CD4-positive, alpha-beta T cell treated with Interleukin-12 subunit alpha and Interleukin-12 subunit beta, for 1 hour (primary cell): Measurements from ENCODE around the gene KDM2B.
A peak's percentile ranks its signal among the peaks of the same experiment; 100 is the strongest.

Source experiments
- DNase-seq: peaks from one replicate; pipeline ENCODE4 v3.0.0-alpha.2; 2020

KDM2B gene

DNA sequence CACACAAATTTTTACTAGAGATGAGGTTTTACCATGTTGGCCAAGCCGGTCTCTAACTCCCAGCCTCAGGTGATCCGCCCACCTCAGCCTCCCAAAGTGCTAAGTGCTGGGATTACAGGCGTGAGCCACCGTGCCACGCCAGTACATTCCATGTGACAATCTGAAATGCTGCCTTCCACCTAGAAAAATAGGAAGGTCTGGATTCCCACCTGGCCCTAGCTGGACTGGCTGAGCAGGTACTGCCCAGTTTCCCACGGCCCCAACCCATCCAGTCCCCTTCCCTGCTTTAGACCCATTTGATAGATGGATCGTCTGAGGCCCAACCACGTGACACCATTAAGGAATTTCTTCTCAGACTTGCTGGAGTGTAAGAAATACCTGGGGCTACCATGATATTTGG lies 55.4 kb downstream of the KDM2B start:
- DNase-seq, result no peak

GRCh38 chr12:121524196-121524916 lies 56.5 kb downstream of the KDM2B start:
- DNase-seq, result no peak

GRCh38 chr12:121523741-121524140 lies 57.1 kb downstream of the KDM2B start:
- DNase-seq, result no peak

DNA sequence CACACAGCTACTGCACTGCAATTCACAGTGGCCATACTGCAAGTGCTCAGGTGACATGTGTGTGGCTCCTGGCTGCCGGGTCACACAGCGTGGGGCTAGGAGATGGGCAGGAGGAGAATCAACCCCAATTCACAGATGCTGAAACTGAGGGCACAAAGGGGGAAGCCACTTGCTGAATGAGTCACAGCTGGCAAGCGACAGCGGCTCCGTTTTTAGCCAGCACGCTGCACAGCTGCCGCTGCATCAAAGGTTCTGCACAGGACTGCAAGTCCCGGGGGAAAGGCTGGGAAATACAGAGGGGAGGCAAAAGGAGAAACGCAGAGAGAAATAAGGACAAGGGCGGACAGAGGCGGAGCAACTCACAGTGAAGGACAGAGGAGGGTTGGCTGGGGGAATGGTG lies 57.9 kb downstream of the KDM2B start:
- no peak for DNase-seq

- DNase-seq, result no peak
Observed at GRCh38 chr12:121520586-121521086, 60.2 kb downstream of the KDM2B start.

- DNase-seq, result no peak
Observed at GRCh38 chr12:121520119-121520518, 60.7 kb downstream of the KDM2B start.

DNA sequence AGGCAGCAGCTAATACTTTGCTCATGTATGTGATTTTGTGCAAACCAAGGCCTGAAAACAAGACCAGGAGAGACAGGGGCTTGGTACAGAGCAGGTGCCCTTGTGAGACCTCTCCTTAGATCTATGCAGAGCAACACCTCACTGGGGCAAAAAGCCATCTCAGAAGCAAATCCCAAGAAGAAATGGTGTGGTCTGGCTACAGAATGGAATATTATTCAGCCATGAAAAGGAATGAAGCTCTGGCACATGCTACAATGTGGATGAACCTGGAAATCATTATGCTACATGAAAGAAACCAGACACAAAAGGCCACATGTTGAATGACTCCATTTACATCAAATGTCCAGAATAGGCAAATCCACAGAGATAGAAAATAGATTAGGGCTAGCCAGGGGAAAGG lies 61.6 kb downstream of the KDM2B start:
- DNase-seq, result no peak

- DNase-seq, result no peak
Observed at GRCh38 chr12:121518656-121519055, 62.2 kb downstream of the KDM2B start.

- no peak for DNase-seq
Observed at GRCh38 chr12:121516437-121517011, 64.3 kb downstream of the KDM2B start.

DNA sequence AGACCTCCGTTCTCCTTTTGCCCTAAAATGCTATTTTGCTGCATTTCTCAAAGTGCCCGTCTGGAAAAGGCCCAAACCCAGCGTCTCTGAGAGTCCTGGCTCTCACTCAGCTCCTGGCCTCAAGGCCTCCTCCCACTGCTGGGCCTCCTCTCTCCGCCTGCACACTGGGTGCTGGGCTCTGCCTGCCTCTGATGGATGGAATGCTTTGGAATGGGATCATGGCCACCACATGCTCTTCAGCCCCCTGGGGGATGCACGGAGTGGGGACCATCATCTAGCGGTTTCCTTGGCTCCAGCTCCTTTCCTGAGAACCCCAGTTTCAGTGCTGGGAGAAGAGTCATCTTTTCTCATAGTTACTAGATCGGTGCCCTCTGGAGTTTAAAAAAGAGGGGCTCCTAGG lies 65.2 kb downstream of the KDM2B start:
- DNase-seq, result no peak

GRCh38 chr12:121514184-121514742 lies 66.6 kb downstream of the KDM2B start:
- DNase-seq, result peak; percentile 19

DNA sequence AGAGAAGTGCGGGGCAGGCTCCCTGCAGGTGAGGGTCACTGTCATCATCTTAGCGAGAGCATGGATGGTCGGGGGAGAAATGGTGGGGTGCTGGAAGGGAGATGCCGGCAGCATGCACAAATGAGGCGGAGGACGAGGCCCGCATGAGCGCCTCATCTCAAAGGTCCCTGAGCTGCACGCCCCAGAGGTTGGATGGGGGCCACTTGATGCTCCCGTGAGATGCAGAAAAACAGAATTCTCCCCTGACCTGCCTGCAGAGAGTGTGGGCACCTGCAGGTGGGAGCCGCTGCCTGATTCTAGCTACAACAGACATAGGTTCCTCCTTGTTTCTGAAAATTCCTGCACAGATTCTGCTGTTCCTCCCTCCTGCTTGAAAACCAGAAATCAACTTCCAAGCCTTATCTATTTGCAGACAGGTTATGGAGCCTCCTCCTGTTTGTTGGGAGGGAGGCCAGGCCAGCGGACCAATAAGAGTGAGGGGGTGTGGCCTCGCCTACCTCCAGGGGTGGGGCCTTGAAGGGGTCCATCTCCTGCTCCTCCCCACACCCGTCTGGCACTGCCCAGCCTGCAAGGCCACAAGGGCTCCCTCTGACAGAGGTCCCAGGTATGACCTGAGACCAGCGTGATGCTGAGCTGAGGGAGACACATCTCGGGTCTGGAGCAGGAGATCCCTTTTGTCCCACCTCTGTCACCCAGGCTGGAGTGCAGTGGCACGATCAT lies 67.2 kb downstream of the KDM2B start:
- peak; percentile 19 for DNase-seq

- no peak for DNase-seq
Observed at GRCh38 chr12:121512561-121512960, 68.3 kb downstream of the KDM2B start.

- no peak for DNase-seq
Observed at GRCh38 chr12:121511916-121512315, 68.9 kb downstream of the KDM2B start.

GRCh38 chr12:121509339-121509738 lies 71.5 kb downstream of the KDM2B start:
- DNase-seq, result no peak

- DNase-seq, result no peak
Observed at GRCh38 chr12:121508533-121508932, 72.3 kb downstream of the KDM2B start.

DNA sequence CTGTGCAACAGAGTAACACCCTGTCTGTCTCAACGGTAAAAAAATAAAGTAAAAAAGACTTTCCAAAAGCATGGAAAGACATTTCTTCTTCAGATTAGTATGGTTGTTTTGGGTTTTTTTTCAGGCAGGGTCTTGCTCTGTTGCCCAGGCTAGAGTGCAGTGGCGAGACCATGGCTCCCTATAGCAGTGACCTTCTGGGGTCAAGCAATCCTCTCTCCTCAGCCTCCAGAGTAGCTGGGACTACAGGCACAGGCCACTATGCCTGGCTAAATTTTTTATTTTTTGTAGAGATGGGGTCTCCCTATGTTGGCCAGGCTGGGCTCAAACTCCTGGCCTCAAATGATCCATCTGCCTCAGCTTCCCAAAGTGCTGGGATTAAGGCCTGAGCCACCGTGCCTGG lies 72.8 kb downstream of the KDM2B start:
- no peak for DNase-seq

GRCh38 chr12:121507245-121507644 lies 73.6 kb downstream of the KDM2B start:
- no peak for DNase-seq

DNA sequence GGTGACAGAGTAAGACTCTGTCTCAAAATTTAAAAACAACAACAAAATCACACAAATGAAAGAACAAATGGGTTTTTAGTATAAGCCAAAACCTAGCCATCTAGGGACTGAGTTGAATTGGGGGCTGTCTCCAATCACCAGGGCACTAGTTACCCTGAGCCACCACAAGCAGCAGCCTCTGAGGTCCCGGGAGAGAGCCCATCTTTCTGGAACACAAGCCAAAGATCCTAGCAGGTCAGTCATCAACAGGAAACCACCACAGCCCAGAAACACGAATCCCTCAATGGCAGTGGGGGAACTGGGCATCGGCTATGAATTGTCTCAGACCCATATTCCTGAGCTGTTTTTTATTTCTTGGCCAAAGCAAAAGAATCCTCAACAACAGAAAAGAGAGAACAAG lies 75.3 kb downstream of the KDM2B start:
- DNase-seq, result no peak

- DNase-seq, result no peak
Observed at GRCh38 chr12:121504505-121504904, 76.3 kb downstream of the KDM2B start.

DNA sequence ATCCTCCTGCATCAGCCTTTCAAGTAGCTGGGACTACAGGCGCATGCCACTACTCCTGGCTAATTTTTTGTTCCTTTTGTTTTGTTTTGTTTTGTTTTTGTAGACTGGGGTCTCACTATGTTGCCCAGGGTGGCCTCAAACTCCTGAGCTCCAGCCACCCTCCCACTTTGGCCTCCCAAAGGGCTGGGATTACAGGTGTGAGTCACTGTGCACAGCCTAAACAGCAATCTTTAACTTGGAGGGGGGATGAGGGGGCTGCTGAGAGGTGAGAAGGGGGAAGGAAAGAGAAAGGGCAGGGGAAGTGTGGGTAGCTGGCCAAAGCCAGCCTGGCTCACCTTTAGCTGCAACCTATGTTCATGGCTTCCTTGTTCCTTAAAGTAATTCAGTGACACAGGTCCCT lies 77.4 kb downstream of the KDM2B start:
- no peak for DNase-seq

GRCh38 chr12:121501946-121502345 lies 78.9 kb downstream of the KDM2B start:
- DNase-seq, result no peak

- peak; percentile 77 for DNase-seq
Observed at GRCh38 chr12:121499929-121500793, 80.7 kb downstream of the KDM2B start.
